Panc1 (cell line): ENCODE results near the gene ANKMY2. TPM values are rescaled to one million over a fixed set of nuclear protein-coding genes. Genes with fewer than 3 reads are reported as not detected.
"Not testable (repeated sequence)": the region's sequence is repeated elsewhere in the genome, so short reads cannot be mapped to it uniquely, and the experiment has no call there.

Experiments used
- ATAC-seq: fragments of 200-7000 bp; cut with Tn5 transposase; 2 replicates; pipeline ENCODE4 v1.9.1; 2020; ENCODE audit warnings: mild to moderate bottlenecking, moderate library complexity
- BruUV-seq: library from RNA; stranded (reverse); fragments of 400-500 nt; replicated peaks from 2 replicates; lab custom pipeline; 2021; lab: Mats Ljungman, UMichigan
- CTCF ChIA-PET: fragments of 300-600 bp; sonication (Branson Sonifier 250); formaldehyde crosslinking; loops from one replicate; lab custom pipeline; 2022; ENCODE audit warnings: antibody characterized with exemption; lab: Charles Lee
- POLR2A ChIA-PET: fragments of 300-600 bp; sonication (Branson Sonifier 250); formaldehyde crosslinking; loops from one replicate; lab custom pipeline; 2022; ENCODE audit warnings: antibody characterized with exemption; lab: Charles Lee
- DNase-seq: peaks from one replicate; pipeline ENCODE4 v3.0.0-alpha.2; 2010; ENCODE audit warnings: low read depth, low spot score
- H3K27ac ChIP-seq: 2 replicates; pipeline ENCODE4 v1.5.1; 2011; ENCODE audit warnings: mild to moderate bottlenecking, low read length, inconsistent platforms
- H3K27me3 ChIP-seq: fragments of 200-500 bp; sonication (Bioruptor generic); 2 replicates; pipeline ENCODE4 v1.6.0; 2014; ENCODE audit warnings: low read length, inconsistent platforms; ENCODE audit not compliant: control insufficient read depth, insufficient read depth
- H3K36me3 ChIP-seq: fragments of 200-500 bp; sonication (Bioruptor generic); 2 replicates; pipeline ENCODE4 v1.5.1; 2014; ENCODE audit warnings: inconsistent platforms, mild to moderate bottlenecking, low read length, moderate library complexity; ENCODE audit not compliant: control insufficient read depth, insufficient read depth
- H3K4me1 ChIP-seq: 2 replicates; pipeline ENCODE4 v1.5.1; 2011; ENCODE audit warnings: inconsistent platforms, mild to moderate bottlenecking, low read length, moderate library complexity; ENCODE audit not compliant: control insufficient read depth, insufficient read depth
- H3K4me3 ChIP-seq, 2 experiments: 2 replicates each; pipeline ENCODE4 v1.5.1; 2011 to 2012; ENCODE audit warnings: low read depth in 2 of 2, low read length in 2 of 2, mild to moderate bottlenecking in 2 of 2, inconsistent platforms in 1 of 2, moderate library complexity in 1 of 2
- H3K9me3 ChIP-seq: fragments of 200-500 bp; sonication (Bioruptor generic); 2 replicates; pipeline ENCODE4 v1.5.1; 2014; ENCODE audit warnings: low read depth, mild to moderate bottlenecking, inconsistent platforms, low read length, moderate library complexity; ENCODE audit not compliant: control insufficient read depth, insufficient read depth
- CTCF ChIP-seq: fragments of 450-650 bp; IDR thresholded peaks from 2 replicates; pipeline ENCODE4 v1.5.1; 2017; ENCODE audit warnings: mild to moderate bottlenecking
- POLR2AphosphoS5 ChIP-seq: IDR thresholded peaks from 2 replicates; pipeline ENCODE4 v1.6.1; 2012; ENCODE audit warnings: mild to moderate bottlenecking, low read depth, low read length, moderate library complexity
- SIN3A ChIP-seq: IDR thresholded peaks from 2 replicates; pipeline ENCODE4 v1.6.1; 2012; ENCODE audit warnings: low read depth, mild to moderate bottlenecking, low read length, moderate library complexity, borderline replicate concordance; ENCODE audit not compliant: insufficient read depth
- TCF7L2 ChIP-seq: IDR thresholded peaks from 2 replicates; pipeline ENCODE4 v1.6.1; 2011; ENCODE audit warnings: mild to moderate bottlenecking, low read depth, low read length, inconsistent platforms
- in situ Hi-C: cut with HindIII; loops from 2 replicates; pipeline ENCODE4 v1.10.0; 2016; ENCODE audit warnings: low sequenced_read_pairs, low pct_unique_long_range_greater_than_20kb
- intact Hi-C: fragments of 100-400 bp; cut with micrococcal nuclease; formaldehyde crosslinking; loops from one replicate; pipeline ENCODE4 v1.10.0; 2022; ENCODE audit not compliant: unreplicated experiment
- total RNA-seq: library from RNA; stranded (reverse); gene quantifications from one replicate; pipeline ENCODE4 v1.2.1, GENCODE V29; 2021; ENCODE audit not compliant: unreplicated experiment
- TF ChIP-seq, protein P1 (sequence below), 2 experiments: IDR thresholded peaks; 2 replicates each; pipeline ENCODE4 v1.6.1; 2011 to 2012; ENCODE audit warnings: low read depth in 2 of 2, control low read depth in 1 of 2, low read length in 1 of 2, mild to moderate bottlenecking in 1 of 2, moderate library complexity in 1 of 2; ENCODE audit not compliant: insufficient read depth in 1 of 2

ANKMY2 gene
- total RNA-seq, 1 experiment from 2014 or later: 18.6 TPM

GRCh38 chr7:16598015-16598414, 47.5 kb downstream of the ANKMY2 start:
- POLR2A ChIA-PET: interaction anchor here (0.5 kb wide), 1 partner anchor 48 kb away, joined by 4 read pairs; the partner anchor contains the start of gene ANKMY2
- no peak overlapping the region for H3K27ac ChIP-seq

DNA sequence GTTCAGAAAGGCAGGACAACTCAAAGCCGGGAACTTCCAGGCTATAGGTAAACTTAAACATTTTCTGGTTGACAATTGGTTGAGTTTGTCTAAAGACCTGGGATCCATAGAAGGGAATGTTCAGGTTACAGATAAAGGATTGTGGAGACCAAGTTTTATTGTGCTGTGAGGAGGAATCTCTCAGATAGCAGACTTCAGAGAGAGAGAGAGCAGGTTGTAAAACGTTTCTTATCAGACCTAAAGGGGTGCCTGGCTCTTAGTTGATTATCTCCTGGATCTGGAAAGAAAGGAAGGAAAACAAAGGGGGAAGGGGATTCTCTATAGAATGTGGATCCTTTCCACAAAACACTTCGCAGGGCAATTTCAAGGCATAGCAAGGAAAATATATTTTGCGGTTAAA, 50.0 kb downstream of the ANKMY2 start:
- H3K9me3 ChIP-seq, BruUV-seq, H3K27me3 ChIP-seq, CTCF ChIA-PET, H3K4me3 ChIP-seq, in situ Hi-C loops, DNase-seq, H3K4me1 ChIP-seq, H3K27ac ChIP-seq, intact Hi-C loops, ATAC-seq, H3K36me3 ChIP-seq: not testable (repeated sequence)
- POLR2A ChIA-PET: interaction anchor here (0.6 kb wide), 1 partner anchor 82 kb away, joined by 4 read pairs; no protein-coding TSS in a partner anchor

More at GRCh38 chr7:16598015-16598414, 47.5 kb downstream of the ANKMY2 start:
- H3K4me3 ChIP-seq: no peak overlapping the region
- DNase-seq: no peak
- H3K4me1 ChIP-seq: no peaks in the 10 kb centered on the region
- intact Hi-C loops (no loop called here), in situ Hi-C loops (no loop called here)
- no peaks in the 10 kb centered on the region for H3K27me3 ChIP-seq
- H3K9me3 ChIP-seq: no peaks in the 10 kb centered on the region
- TF ChIP-seq CTCF: no peak
- no peak for TF ChIP-seq SIN3A
- TF ChIP-seq, protein P1, sequence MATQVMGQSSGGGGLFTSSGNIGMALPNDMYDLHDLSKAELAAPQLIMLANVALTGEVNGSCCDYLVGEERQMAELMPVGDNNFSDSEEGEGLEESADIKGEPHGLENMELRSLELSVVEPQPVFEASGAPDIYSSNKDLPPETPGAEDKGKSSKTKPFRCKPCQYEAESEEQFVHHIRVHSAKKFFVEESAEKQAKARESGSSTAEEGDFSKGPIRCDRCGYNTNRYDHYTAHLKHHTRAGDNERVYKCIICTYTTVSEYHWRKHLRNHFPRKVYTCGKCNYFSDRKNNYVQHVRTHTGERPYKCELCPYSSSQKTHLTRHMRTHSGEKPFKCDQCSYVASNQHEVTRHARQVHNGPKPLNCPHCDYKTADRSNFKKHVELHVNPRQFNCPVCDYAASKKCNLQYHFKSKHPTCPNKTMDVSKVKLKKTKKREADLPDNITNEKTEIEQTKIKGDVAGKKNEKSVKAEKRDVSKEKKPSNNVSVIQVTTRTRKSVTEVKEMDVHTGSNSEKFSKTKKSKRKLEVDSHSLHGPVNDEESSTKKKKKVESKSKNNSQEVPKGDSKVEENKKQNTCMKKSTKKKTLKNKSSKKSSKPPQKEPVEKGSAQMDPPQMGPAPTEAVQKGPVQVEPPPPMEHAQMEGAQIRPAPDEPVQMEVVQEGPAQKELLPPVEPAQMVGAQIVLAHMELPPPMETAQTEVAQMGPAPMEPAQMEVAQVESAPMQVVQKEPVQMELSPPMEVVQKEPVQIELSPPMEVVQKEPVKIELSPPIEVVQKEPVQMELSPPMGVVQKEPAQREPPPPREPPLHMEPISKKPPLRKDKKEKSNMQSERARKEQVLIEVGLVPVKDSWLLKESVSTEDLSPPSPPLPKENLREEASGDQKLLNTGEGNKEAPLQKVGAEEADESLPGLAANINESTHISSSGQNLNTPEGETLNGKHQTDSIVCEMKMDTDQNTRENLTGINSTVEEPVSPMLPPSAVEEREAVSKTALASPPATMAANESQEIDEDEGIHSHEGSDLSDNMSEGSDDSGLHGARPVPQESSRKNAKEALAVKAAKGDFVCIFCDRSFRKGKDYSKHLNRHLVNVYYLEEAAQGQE (IDR thresholded peaks at IDR 0.05; ENCODE audit: insufficient read depth in 1 of 2, low read depth in 2 of 2, low read length in 1 of 2): no peak
- no peak for TF ChIP-seq POLR2AphosphoS5
- 0 out of 2 replicates have a peak, but pooled peaks cover 5% of the 10 kb centered on the region for H3K36me3 ChIP-seq
- no TSS peak for BruUV-seq
- no peak for ATAC-seq
- CTCF ChIA-PET: no interaction called here

DNA sequence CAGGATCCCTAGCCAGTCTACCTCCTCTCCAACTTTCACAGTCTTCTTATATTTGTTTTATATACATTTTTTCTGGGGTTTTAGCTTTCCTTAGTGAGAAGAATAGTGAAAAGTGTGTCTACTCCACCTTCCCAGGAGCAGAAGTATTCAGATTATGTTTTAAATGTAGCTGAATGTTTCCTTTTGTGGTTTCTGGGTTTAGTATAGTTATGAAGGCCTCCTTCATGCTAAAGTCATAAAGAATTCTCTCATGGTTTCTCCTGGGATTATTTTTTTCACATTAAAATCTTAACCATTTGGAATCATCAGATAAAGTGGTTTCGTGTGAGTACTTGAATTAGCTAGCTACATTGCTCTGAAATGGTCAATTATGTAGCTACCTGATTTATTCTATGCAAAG, 50.9 kb downstream of the ANKMY2 start:
- Histone ChIP-seq H3K27ac (no peak overlapping the region), H3K4me1 (no peaks in the 10 kb centered on the region), H3K9me3 (no peaks in the 10 kb centered on the region), H3K36me3 (no peaks in the 10 kb centered on the region), H3K27me3 (no peaks in the 10 kb centered on the region), H3K4me3 (no peak overlapping the region)
- in situ Hi-C loops (no loop called here), intact Hi-C loops (no loop called here)
- DNase-seq (no peak), ATAC-seq (no peak)
- BruUV-seq: no TSS peak
- ChIA-PET CTCF (no interaction called here), POLR2A (interaction anchor here (0.6 kb wide), 2 partner anchors 81 to 1719 kb away, joined by 3 to 4 read pairs; no protein-coding TSS in a partner anchor)
- TF ChIP-seq SIN3A (no peak), CTCF (no peak), TCF7L2 (no peak), POLR2AphosphoS5 (no peak)
- TF ChIP-seq, protein P1 (IDR thresholded peaks at IDR 0.05; ENCODE audit: insufficient read depth in 1 of 2, low read depth in 2 of 2, low read length in 1 of 2): no peak
